A549 (cell line): ENCODE results near the gene SIK2. TPM values are rescaled to one million over a fixed set of nuclear protein-coding genes. Genes with fewer than 3 reads are reported as not detected.

ENCODE experiments used
- ATAC-seq, 2 experiments: fragments of 200-7000 bp in 1 of 2; fragments of >200 bp in 1 of 2; cut with Nextera tagmentation in 1 of 2; cut with Tn5 transposase in 1 of 2; 3 replicates each; pipeline versions ENCODE4 v1.8.0 to v1.9.1; 2018 to 2020; ENCODE audit warnings: mild to moderate bottlenecking in 1 of 2, moderate library complexity in 1 of 2
- CTCF ChIA-PET: fragments of 300-600 bp; sonication (Branson Sonifier 250); formaldehyde crosslinking; extraction: SDS; loops from one replicate; lab custom pipeline; 2021; ENCODE audit warnings: antibody characterized with exemption, inconsistent platforms; lab: Yijun Ruan, JAX
- POLR2A ChIA-PET: fragments of 350-600 bp; formaldehyde crosslinking; extraction: SDS; loops from one replicate; lab custom pipeline; 2021; ENCODE audit warnings: antibody characterized with exemption, inconsistent platforms; lab: Yijun Ruan, JAX
- DNase-seq, 2 experiments: peaks; one replicate each; pipeline versions ENCODE4 v3.0.0 to v3.0.0-alpha.2; 2011 to 2016; ENCODE audit warnings: low read depth in 1 of 2, low spot score in 1 of 2
- FAIRE-seq: peaks from 2 replicates; lab custom pipeline; 2011; peaks lifted over from hg19 to GRCh38; lab: Jason Lieb, UNC
- H3K27ac ChIP-seq, 2 experiments: fragments of >200 bp; sonication (Bioruptor Twin); formaldehyde crosslinking; 3 replicates each; pipeline ENCODE4 v1.5.1; 2016 to 2017
- H3K4me1 ChIP-seq: fragments of >200 bp; sonication (Bioruptor Twin); formaldehyde crosslinking; 3 replicates; pipeline ENCODE4 v1.6.1; 2016
- H3K4me2 ChIP-seq: fragments of >200 bp; sonication (Bioruptor Twin); formaldehyde crosslinking; 3 replicates; pipeline ENCODE4 v1.6.1; 2016
- H3K4me3 ChIP-seq: fragments of >200 bp; sonication (Bioruptor Twin); formaldehyde crosslinking; 3 replicates; pipeline ENCODE4 v1.5.1; 2016
- H3K9me3 ChIP-seq: fragments of >200 bp; sonication (Bioruptor Twin); formaldehyde crosslinking; 3 replicates; pipeline ENCODE4 v1.6.1; 2016
- BCL3 ChIP-seq: fragments of >200 bp; sonication (Bioruptor Twin); formaldehyde crosslinking; IDR thresholded peaks from 3 replicates; pipeline ENCODE4 v1.6.1; 2016
- BHLHE40 ChIP-seq: IDR thresholded peaks from 2 replicates; pipeline ENCODE4 v1.6.1; 2012; ENCODE audit warnings: low read depth, low read length, inconsistent platforms
- CHD2 ChIP-seq: fragments of 150-350 bp; IDR thresholded peaks from 2 replicates; pipeline ENCODE4 v1.6.1; 2014; ENCODE audit warnings: low read length; ENCODE audit not compliant: partially characterized antibody
- CHD4 ChIP-seq: fragments of 200-600 bp; sonication (generic); IDR thresholded peaks from 2 replicates; pipeline ENCODE4 v1.6.1; 2016; ENCODE audit warnings: antibody characterized with exemption, mild to moderate bottlenecking, borderline replicate concordance
- EHMT2 ChIP-seq: fragments of 200-600 bp; sonication (generic); IDR thresholded peaks from 2 replicates; pipeline ENCODE4 v1.6.1; 2016; ENCODE audit warnings: antibody characterized with exemption, low read depth, mild to moderate bottlenecking, moderate library complexity
- ELK1 ChIP-seq: fragments of 150-350 bp; IDR thresholded peaks from 2 replicates; pipeline ENCODE4 v1.6.1; 2014; ENCODE audit warnings: low read depth, mild to moderate bottlenecking, low read length
- FOXS1 ChIP-seq: fragments of 250-450 bp; sonication (Bioruptor Pico); IDR thresholded peaks from 2 replicates; pipeline ENCODE4 v1.5.0; 2020; ENCODE audit warnings: mild to moderate bottlenecking, moderate library complexity
- HDAC2 ChIP-seq: fragments of 200-600 bp; sonication (generic); IDR thresholded peaks from 2 replicates; pipeline ENCODE4 v1.6.1; 2016
- HMGXB4 ChIP-seq: fragments of 250-450 bp; sonication (Bioruptor Pico); IDR thresholded peaks from 2 replicates; pipeline ENCODE4 v1.5.0; 2021; ENCODE audit warnings: mild to moderate bottlenecking, moderate library complexity, borderline replicate concordance
- HOXB13 ChIP-seq: fragments of 250-450 bp; sonication (Bioruptor Pico); IDR thresholded peaks from 2 replicates; pipeline ENCODE4 v1.5.0; 2020; ENCODE audit warnings: low read depth, mild to moderate bottlenecking, moderate library complexity
- JUNB ChIP-seq: fragments of >200 bp; sonication (Bioruptor Twin); formaldehyde crosslinking; IDR thresholded peaks from 2 replicates; pipeline ENCODE4 v1.6.1; 2016
- KDM1A ChIP-seq: fragments of 200-600 bp; sonication (generic); IDR thresholded peaks from 2 replicates; pipeline ENCODE4 v1.6.1; 2016; ENCODE audit warnings: low read depth, mild to moderate bottlenecking
- KDM5A ChIP-seq: fragments of 200-600 bp; sonication (generic); IDR thresholded peaks from 2 replicates; pipeline ENCODE4 v1.6.1; 2016; ENCODE audit warnings: antibody characterized with exemption, mild to moderate bottlenecking
- MAX ChIP-seq: IDR thresholded peaks from 2 replicates; pipeline ENCODE4 v1.6.1; 2012
- MAZ ChIP-seq: fragments of 150-350 bp; IDR thresholded peaks from 2 replicates; pipeline ENCODE4 v1.6.1; 2014; ENCODE audit warnings: antibody characterized with exemption, low read depth, low read length, borderline replicate concordance
- MYC ChIP-seq: IDR thresholded peaks from 2 replicates; pipeline ENCODE4 v1.6.1; 2012; ENCODE audit warnings: mild to moderate bottlenecking, inconsistent platforms, low read length, improper control_type of control experiment, borderline replicate concordance
- NR3C1 ChIP-seq: fragments of >200 bp; sonication (Bioruptor Twin); formaldehyde crosslinking; IDR thresholded peaks from 3 replicates; pipeline ENCODE4 v1.6.1; 2017
- PHF8 ChIP-seq: fragments of 200-600 bp; sonication (generic); IDR thresholded peaks from 2 replicates; pipeline ENCODE4 v1.6.1; 2016; ENCODE audit warnings: low read depth, mild to moderate bottlenecking, antibody characterized with exemption, moderate library complexity, borderline replicate concordance
- REST ChIP-seq: fragments of 200-600 bp; sonication (generic); IDR thresholded peaks from 2 replicates; pipeline ENCODE4 v1.6.1; 2016; ENCODE audit warnings: antibody characterized with exemption, mild to moderate bottlenecking, moderate library complexity
- SREBF2 ChIP-seq: fragments of 450-650 bp; IDR thresholded peaks from 2 replicates; pipeline ENCODE4 v1.6.1; 2014; ENCODE audit warnings: mild to moderate bottlenecking, moderate library complexity
- TFCP2L1 ChIP-seq: fragments of 250-450 bp; sonication (Bioruptor Pico); IDR thresholded peaks from 2 replicates; pipeline ENCODE4 v1.5.0; 2021; ENCODE audit warnings: mild to moderate bottlenecking
- ZNF302 ChIP-seq: fragments of 250-450 bp; sonication (Bioruptor Pico); IDR thresholded peaks from 2 replicates; pipeline ENCODE4 v1.9.0; 2021; ENCODE audit warnings: inconsistent platforms, mild to moderate bottlenecking, moderate library complexity
- ZSCAN20 ChIP-seq: fragments of 250-450 bp; sonication (Bioruptor Pico); IDR thresholded peaks from 2 replicates; pipeline ENCODE4 v1.8.0; 2022; ENCODE audit warnings: mild to moderate bottlenecking, moderate library complexity
- WGBS: methylation state at CpG from one replicate; pipeline ENCODE4 v1.1.6; 2017; ENCODE audit errors: missing lambda C conversion rate; 5-methylcytosine and 5-hydroxymethylcytosine counted together
- polyA plus RNA-seq, 4 experiments: library from polyadenylated mRNA; depleted of rRNA in 3 of 4; stranded (reverse); fragments of >200 nt; fragmentation: RNase III in 1 of 4; extraction: RNeasy Plus Mini Kit Qiagen cat#74134 plus additional on column Dnase treatment in 1 of 4; gene quantifications; 2 replicates in 3 of 4; 3 replicates in 1 of 4; pipeline ENCODE4 v1.2.3, GENCODE V29; 2011 to 2017

Gene SIK2
- polyA plus RNA-seq, 2 of the 4 experiments (the other 2 are of a cell fraction) = 4.5 to 9.0 TPM

- H3K4me3 ChIP-seq = no peak overlapping the region
- no peak overlapping the region for H3K4me2 ChIP-seq
- no peak for FAIRE-seq
- no peaks in the 10 kb centered on the region for H3K9me3 ChIP-seq
- CTCF ChIA-PET = interaction anchor here (0.6 kb wide), 1 partner anchor 28 kb away, joined by 3 read pairs; no protein-coding TSS in a partner anchor
- no peak for TF ChIP-seq MAX
- no peak for TF ChIP-seq TFCP2L1 (CRISPR knock-in tag)
- TF ChIP-seq MAZ = no peak
- no peak for TF ChIP-seq EHMT2
- TF ChIP-seq SREBF2 = no peak
- TF ChIP-seq HDAC2 = no peak
- no peak for TF ChIP-seq REST
- no peak for TF ChIP-seq HMGXB4 (CRISPR knock-in tag)
- TF ChIP-seq CHD4 = no peak
- no peak for TF ChIP-seq JUNB
- no peak for TF ChIP-seq HOXB13 (CRISPR knock-in tag)
- no peak for TF ChIP-seq PHF8
- no peak for TF ChIP-seq NR3C1
- peaks cover 9% of the 10 kb centered on the region; the same call in 2 of the 3 replicates for H3K4me1 ChIP-seq
- WGBS = 87% methylated on average over 5 of the region's 5 CpGs
- ATAC-seq = no peak
- no peak overlapping the region for H3K27ac ChIP-seq
- DNase-seq = no peak
- POLR2A ChIA-PET = no interaction called here
Measured at GRCh38 chr11:111702623-111703022, 100.4 kb downstream of the SIK2 start.

GRCh38 chr11:111703576-111703975, 101.3 kb downstream of the SIK2 start:
- WGBS = 83% methylated on average over 1 of the region's 1 CpG
- TF ChIP-seq EHMT2 (no peak), FOXS1 (no peak), ZSCAN20 (CRISPR knock-in tag) (no peak), BHLHE40 (no peak), CHD2 (no peak), KDM5A (no peak), KDM1A (no peak), MYC (no peak), BCL3 (no peak), ELK1 (no peak), ZNF302 (CRISPR knock-in tag) (no peak)
- FAIRE-seq (no peak), ATAC-seq (no peak), DNase-seq (no peak)
- peaks cover 9% of the 10 kb centered on the region; the same call in 2 of the 3 replicates for H3K4me1 ChIP-seq
- no peak overlapping the region for H3K4me3 ChIP-seq
- no peak overlapping the region for H3K27ac ChIP-seq
- ChIA-PET POLR2A (no interaction called here), CTCF (no interaction called here)
- no peak overlapping the region for H3K4me2 ChIP-seq
- no peaks in the 10 kb centered on the region for H3K9me3 ChIP-seq
